ENCODE data around the gene MROH7.

DNA sequence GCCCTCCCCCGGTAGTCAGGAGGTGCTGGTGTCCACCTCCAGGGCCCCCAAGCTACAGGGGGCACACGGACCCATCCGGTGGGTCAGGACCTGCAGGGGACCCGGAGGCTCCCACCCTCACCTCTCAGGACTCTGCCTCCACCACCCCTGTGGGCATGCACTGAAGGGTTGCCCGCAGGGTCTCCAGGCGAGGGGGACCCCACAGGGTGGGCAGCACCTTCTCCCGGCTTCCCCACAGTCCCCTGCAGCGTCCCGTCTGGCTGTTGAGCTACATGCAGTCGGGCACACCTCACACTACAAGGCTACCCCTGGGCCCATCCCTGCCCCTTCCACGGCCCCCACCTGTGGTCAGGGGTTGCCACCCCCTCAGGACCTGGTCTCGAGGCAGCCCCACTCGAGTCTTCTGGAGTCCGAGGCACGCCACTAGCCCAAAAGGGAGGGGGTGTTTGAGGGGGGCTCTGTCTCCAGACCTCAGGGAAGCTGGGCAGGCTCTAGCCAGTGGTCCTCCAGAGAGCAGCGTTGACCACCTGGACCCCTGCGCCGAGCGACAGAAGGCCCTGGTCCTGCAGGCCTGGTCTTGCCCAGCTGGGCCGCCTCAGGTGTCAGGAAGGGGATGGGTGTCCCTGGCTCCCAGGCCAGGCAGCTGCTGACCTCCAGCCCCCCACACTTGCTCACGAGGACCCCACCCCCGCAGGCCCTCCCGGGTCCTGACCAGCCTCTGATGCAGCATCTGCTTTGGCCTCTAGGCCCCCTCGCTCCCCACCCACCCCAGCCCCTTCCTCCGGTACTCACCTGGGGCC, 113.1 kb downstream of the MROH7 start:
- no peak for TF ChIP-seq EZH2 (IDR thresholded peaks at IDR 0.05; ENCODE audit: low read depth)
- TF ChIP-seq, protein P1, sequence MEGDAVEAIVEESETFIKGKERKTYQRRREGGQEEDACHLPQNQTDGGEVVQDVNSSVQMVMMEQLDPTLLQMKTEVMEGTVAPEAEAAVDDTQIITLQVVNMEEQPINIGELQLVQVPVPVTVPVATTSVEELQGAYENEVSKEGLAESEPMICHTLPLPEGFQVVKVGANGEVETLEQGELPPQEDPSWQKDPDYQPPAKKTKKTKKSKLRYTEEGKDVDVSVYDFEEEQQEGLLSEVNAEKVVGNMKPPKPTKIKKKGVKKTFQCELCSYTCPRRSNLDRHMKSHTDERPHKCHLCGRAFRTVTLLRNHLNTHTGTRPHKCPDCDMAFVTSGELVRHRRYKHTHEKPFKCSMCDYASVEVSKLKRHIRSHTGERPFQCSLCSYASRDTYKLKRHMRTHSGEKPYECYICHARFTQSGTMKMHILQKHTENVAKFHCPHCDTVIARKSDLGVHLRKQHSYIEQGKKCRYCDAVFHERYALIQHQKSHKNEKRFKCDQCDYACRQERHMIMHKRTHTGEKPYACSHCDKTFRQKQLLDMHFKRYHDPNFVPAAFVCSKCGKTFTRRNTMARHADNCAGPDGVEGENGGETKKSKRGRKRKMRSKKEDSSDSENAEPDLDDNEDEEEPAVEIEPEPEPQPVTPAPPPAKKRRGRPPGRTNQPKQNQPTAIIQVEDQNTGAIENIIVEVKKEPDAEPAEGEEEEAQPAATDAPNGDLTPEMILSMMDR (conservative IDR thresholded peaks at IDR 0.05), result no peak

Measured in PC-9 (cell line).